Esophagus squamous epithelium (tissue), 5 donors: ENCODE results near the gene BCL2L11. TPM values are rescaled to one million over a fixed set of nuclear protein-coding genes. Genes with fewer than 3 reads are reported as not detected.
A peak's percentile ranks its signal among the peaks of the same experiment; 100 is the strongest.

Source experiments
- DNase-seq: peaks from one replicate; lab custom pipeline; 2025; lab: John Stamatoyannopoulos, UW
- H3K27ac ChIP-seq, 4 donors: fragments of 200-600 bp; sonication (generic); one replicate each; pipeline ENCODE4 v1.5.1; 2016 to 2019; ENCODE audit warnings: mild to moderate bottlenecking in 1 of 4
- H3K27me3 ChIP-seq, 4 donors: fragments of 200-600 bp; sonication (generic); 1 replicate in 3 of 4; 2 replicates in 1 of 4; pipeline versions ENCODE4 v1.5.1 to v1.6.0; 2017 to 2021; ENCODE audit warnings: antibody characterized with exemption in 1 of 4
- H3K36me3 ChIP-seq, 3 donors: fragments of 200-600 bp; sonication (generic); one replicate each; pipeline ENCODE4 v1.5.1; 2016 to 2019
- H3K4me1 ChIP-seq, 3 donors: fragments of 200-600 bp; sonication (generic); one replicate each; pipeline ENCODE4 v1.5.1; 2017 to 2019
- H3K4me3 ChIP-seq, 4 donors: fragments of 200-600 bp; sonication (generic); 1 replicate in 3 of 4; 2 replicates in 1 of 4; pipeline ENCODE4 v1.5.1; 2016 to 2019; ENCODE audit warnings: mild to moderate bottlenecking in 2 of 4, moderate library complexity in 1 of 4
- H3K9me3 ChIP-seq, 3 donors: fragments of 200-600 bp; sonication (generic); one replicate each; pipeline ENCODE4 v1.5.1; 2016 to 2019
- CTCF ChIP-seq, 6 experiments: fragments of 450-650 bp in 4 of 6; fragments of 200-600 bp in 2 of 6; sonication (generic) in 2 of 6; IDR thresholded peaks; one replicate each; pipeline ENCODE4 v1.5.1; 2016 to 2019; ENCODE audit warnings: antibody characterized with exemption in 6 of 6, mild to moderate bottlenecking in 4 of 6, moderate library complexity in 4 of 6
- POLR2A ChIP-seq, 4 donors: fragments of 450-650 bp; IDR thresholded peaks; one replicate each; pipeline ENCODE4 v1.6.1; 2017; ENCODE audit warnings: antibody characterized with exemption in 4 of 4, mild to moderate bottlenecking in 4 of 4, moderate library complexity in 3 of 4
- WGBS, 2 donors: methylation state at CpG; one replicate each; pipeline ENCODE4 v1.1.5; 2018; 5-methylcytosine and 5-hydroxymethylcytosine counted together
- intact Hi-C: fragments of 100-400 bp; cut with DNase I; formaldehyde crosslinking; loops from one replicate; pipeline ENCODE4 v1.15.0; 2022
- total RNA-seq, 4 donors: library from RNA; depleted of rRNA; stranded (reverse); fragments of >200 nt; gene quantifications; one replicate each; pipeline ENCODE4 v1.1.0, GENCODE V29; 2016
- donor health status: DM: yes; HTN: yes; CAD: no.

The BCL2L11 gene
- total RNA-seq, 4 donors from 2014 or later: 7.8 to 28.2 (median 9.9) TPM

GRCh38 chr2:111117598-111118480 is 2.9 kb upstream of the BCL2L11 start:
- 1 to 8% methylated on average over 19 to 25 of the region's 64 CpGs for WGBS, 2 donors
- intact Hi-C loops: loop anchor here (10.0 kb wide), 2 partner anchors 303 to 587 kb away; no protein-coding TSS in a partner anchor
- Histone ChIP-seq H3K27ac (peak overlapping the region; percentile 74 to 81 (median 80)), H3K36me3 (no peaks in the 10 kb centered on the region), H3K4me1 (peaks cover 32 to 51% (median 33%) of the 10 kb centered on the region in 3 donors), H3K4me3 (peak overlapping the region; percentile 30 to 93 (median 84)), H3K27me3 (peaks cover 0 to 78% (median 0%) of the 10 kb centered on the region in 4 donors), H3K9me3 (no peaks in the 10 kb centered on the region)
- DNase-seq: no peak
- TF ChIP-seq CTCF (IDR thresholded peaks at IDR 0.05) (no peak), POLR2A (IDR thresholded peaks at IDR 0.05) (no peak)

DNA sequence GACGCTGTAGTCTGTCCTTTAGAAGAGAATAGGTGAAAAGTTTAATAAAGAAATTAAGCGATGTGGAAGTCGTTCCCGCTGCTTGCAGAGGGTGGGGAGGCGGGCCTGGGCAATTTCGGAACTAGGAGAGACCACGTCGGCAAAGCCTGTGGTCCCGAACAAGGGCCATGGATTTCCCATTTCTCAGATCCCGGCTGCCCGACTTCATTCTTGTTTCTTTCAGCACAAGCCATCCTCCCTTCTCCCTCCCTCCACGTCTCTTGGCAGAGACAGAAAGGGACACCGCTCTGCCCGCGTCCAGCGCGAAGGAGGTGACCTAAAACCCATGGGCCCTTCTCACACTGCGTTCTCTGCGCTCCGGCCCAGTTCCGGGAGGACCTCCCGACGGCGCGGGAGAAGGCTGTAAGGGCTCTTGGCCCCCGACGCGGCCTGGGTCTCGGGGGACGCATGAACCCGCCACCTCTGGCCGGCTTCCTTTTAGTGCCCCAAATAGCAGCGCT is 2.2 kb upstream of the BCL2L11 start:
- DNase-seq: no peak
- intact Hi-C loops: loop anchor here (10.0 kb wide), 2 partner anchors 304 to 586 kb away; no protein-coding TSS in a partner anchor
- TF ChIP-seq POLR2A (IDR thresholded peaks at IDR 0.05): no peak
- TF ChIP-seq CTCF (IDR thresholded peaks at IDR 0.05): no peak
- Histone ChIP-seq H3K27ac (peak overlapping the region; percentile 54 to 81 (median 78)), H3K27me3 (peaks cover 0 to 71% (median 0%) of the 10 kb centered on the region in 4 donors), H3K9me3 (no peaks in the 10 kb centered on the region), H3K4me1 (peaks cover 33 to 57% (median 38%) of the 10 kb centered on the region in 3 donors), H3K36me3 (no peaks in the 10 kb centered on the region), H3K4me3 (peak overlapping the region; percentile 30 to 93 (median 84))
- 31 to 33% methylated on average over 17 to 20 of the region's 33 CpGs for WGBS, 2 donors

- H3K4me1 ChIP-seq: peaks cover 39 to 64% (median 43%) of the 10 kb centered on the region in 3 donors
- H3K4me3 ChIP-seq: peak overlapping the region; percentile 3 to 93 (median 84)
- peaks cover 0 to 64% (median 0%) of the 10 kb centered on the region in 4 donors for H3K27me3 ChIP-seq
- no peaks in the 10 kb centered on the region for H3K9me3 ChIP-seq
- intact Hi-C loops: loop anchor here (10.0 kb wide), 2 partner anchors 304 to 586 kb away; no protein-coding TSS in a partner anchor
- 22 to 75% methylated on average over 15 to 18 of the region's 76 CpGs for WGBS, 2 donors
- H3K27ac ChIP-seq: peak overlapping the region in 3 of 4 donors; percentile 54 to 81 (median 81)
- DNase-seq: no peak
- H3K36me3 ChIP-seq: peaks cover 0 to 6% (median under 1%) of the 10 kb centered on the region in 3 donors
- TF ChIP-seq POLR2A (IDR thresholded peaks at IDR 0.05): no peak
- no peak for TF ChIP-seq CTCF (IDR thresholded peaks at IDR 0.05)
Observed at GRCh38 chr2:111118981-111119821, 1.5 kb upstream of the BCL2L11 start.

DNA sequence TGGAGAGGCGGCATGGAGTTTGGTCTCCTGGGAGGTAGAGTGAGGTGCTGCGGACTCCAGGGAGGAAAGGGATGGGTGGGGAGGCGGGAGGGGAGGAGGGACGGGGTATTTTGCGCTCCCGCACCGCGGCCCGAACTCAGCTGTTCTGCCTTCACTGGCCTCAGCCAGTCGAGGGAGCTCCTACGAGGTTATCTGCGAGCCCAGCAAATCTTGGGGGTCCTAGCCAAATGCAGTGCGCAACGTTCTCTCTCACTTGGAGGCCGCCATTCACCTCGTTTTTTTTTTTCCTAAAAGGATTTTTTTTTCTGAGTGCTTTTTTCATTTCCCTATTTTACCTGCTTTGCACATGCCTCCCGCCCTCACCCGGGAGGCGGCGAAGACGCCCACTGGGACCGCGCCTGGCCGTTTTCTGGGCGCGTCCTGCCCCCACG is 877 bp upstream of the BCL2L11 start:
- peaks cover 0 to 58% (median 0%) of the 10 kb centered on the region in 4 donors for H3K27me3 ChIP-seq
- WGBS, 2 donors: 21 to 27% methylated on average over 17 to 19 of the region's 27 CpGs
- no peaks in the 10 kb centered on the region for H3K9me3 ChIP-seq
- peak overlapping the region; percentile 87 to 96 (median 92) for H3K27ac ChIP-seq
- intact Hi-C loops: loop anchor here (10.0 kb wide), 2 partner anchors 305 to 585 kb away; no protein-coding TSS in a partner anchor
- DNase-seq: no peak
- peak overlapping the region; percentile 81 to 93 (median 84) for H3K4me3 ChIP-seq
- peaks cover 42 to 69% (median 43%) of the 10 kb centered on the region in 3 donors for H3K4me1 ChIP-seq
- H3K36me3 ChIP-seq: peaks cover under 1 to 12% (median 3%) of the 10 kb centered on the region in 3 donors
- no peak for TF ChIP-seq CTCF (IDR thresholded peaks at IDR 0.05)
- TF ChIP-seq POLR2A (IDR thresholded peaks at IDR 0.05): no peak
